Aorta (tissue), 5 donors: Measurements from ENCODE around the gene SRGAP1. TPM values are rescaled to one million over a fixed set of nuclear protein-coding genes. Genes with fewer than 3 reads are reported as not detected.

Experiments
- ATAC-seq: fragments of 200-7000 bp; cut with Tn5 transposase; one replicate; pipeline ENCODE4 v1.9.1; 2022; ENCODE audit warnings: moderate library complexity; ENCODE audit not compliant: low FRiP score
- DNase-seq, 2 donors: peaks; one replicate each; pipeline ENCODE4 v3.0.0-alpha.2; 2020
- H3K27ac ChIP-seq, 2 donors: one replicate each; pipeline ENCODE4 v1.5.1; 2013; ENCODE audit warnings: low read length in 2 of 2, mild to moderate bottlenecking in 2 of 2, moderate library complexity in 2 of 2, control low read depth in 1 of 2, inconsistent platforms in 1 of 2, low read depth in 1 of 2
- H3K27me3 ChIP-seq, 2 donors: one replicate each; pipeline ENCODE4 v1.6.1; 2013; ENCODE audit warnings: control low read depth in 1 of 2, low read length in 1 of 2, mild to moderate bottlenecking in 1 of 2, moderate library complexity in 1 of 2; ENCODE audit not compliant: insufficient read depth in 2 of 2, control insufficient read depth in 1 of 2
- H3K36me3 ChIP-seq, 2 donors: one replicate each; pipeline ENCODE4 v1.6.1; 2013; ENCODE audit warnings: control low read depth in 1 of 2, low read length in 1 of 2, mild to moderate bottlenecking in 1 of 2; ENCODE audit not compliant: insufficient read depth in 2 of 2, control insufficient read depth in 1 of 2
- H3K4me1 ChIP-seq, 2 donors: one replicate each; pipeline ENCODE4 v1.6.1; 2013; ENCODE audit warnings: low read length in 2 of 2, control low read depth in 1 of 2, mild to moderate bottlenecking in 1 of 2, moderate library complexity in 1 of 2; ENCODE audit not compliant: insufficient read depth in 2 of 2, control insufficient read depth in 1 of 2
- H3K4me3 ChIP-seq, 2 donors: one replicate each; pipeline ENCODE4 v1.5.1; 2013; ENCODE audit warnings: low read length in 2 of 2, control low read depth in 1 of 2, mild to moderate bottlenecking in 1 of 2
- H3K9me3 ChIP-seq: one replicate; pipeline ENCODE4 v1.6.1; 2013; ENCODE audit warnings: mild to moderate bottlenecking, low read length; ENCODE audit not compliant: control insufficient read depth
- WGBS, 2 donors: extraction: QIAGEN DNeasy Blood & Tissue Kit; methylation state at CpG; one replicate each; pipeline ENCODE4 v1.1.7; 2013; 5-methylcytosine and 5-hydroxymethylcytosine counted together
- intact Hi-C, 2 donors: fragments of 100-400 bp; cut with DNase I; formaldehyde crosslinking; loops; one replicate each; pipeline versions ENCODE4 v1.14.2 to v1.15.0; 2022
- polyA plus RNA-seq, 2 donors: library from polyadenylated mRNA; stranded (reverse); fragments of 200-250 nt; gene quantifications; one replicate each; pipeline ENCODE4 v1.2.3, GENCODE V29; 2013
- total RNA-seq, 2 donors: library from RNA; stranded (reverse); fragmentation: NEBNext Ultra II Directional; extraction: Animal tissue kit (Norgen Biotek cat#: 25700); gene quantifications; one replicate each; pipeline ENCODE4 v1.2.1, GENCODE V29; 2021
- donor health status: healthy with polysubstance abuse.
- donor health status: Bipolar disorder and iron deficiency.
- donor health status: DM: no; HTN: no; CAD: no.
- donor health status: DM: no; HTN: no; CAD: no.
- donor health status: DM: yes; HTN: yes; CAD: no.

Gene SRGAP1
- total and polyA plus RNA-seq, 4 donors: 0.88 to 15.5 (median 6.0) TPM

GRCh38 chr12:63843254-63843720 is 1.2 kb upstream of the SRGAP1 start:
- H3K4me3 ChIP-seq: peak overlapping the region; percentile 60 to 84
- peak overlapping the region in 1 of 2 donors; percentile 77 for H3K27ac ChIP-seq
- H3K36me3 ChIP-seq: no peaks in the 10 kb centered on the region
- WGBS, 2 donors: 8 to 9% methylated on average over 28 of the region's 28 CpGs
- no peaks in the 10 kb centered on the region for H3K9me3 ChIP-seq
- DNase-seq (no peak), ATAC-seq (no peak)
- H3K27me3 ChIP-seq: no peaks in the 10 kb centered on the region
- no peaks in the 10 kb centered on the region for H3K4me1 ChIP-seq
- intact Hi-C loops: loop anchor here (1.0 to 10.0 kb wide), 4 partner anchors 242 to 382 kb away; partner anchors contain the start of gene KICS2 (in 1 of the 2)

- no peaks in the 10 kb centered on the region for H3K9me3 ChIP-seq
- no peaks in the 10 kb centered on the region for H3K4me1 ChIP-seq
- H3K36me3 ChIP-seq: no peaks in the 10 kb centered on the region
- H3K27me3 ChIP-seq: no peaks in the 10 kb centered on the region
- ATAC-seq (peak; percentile 95), DNase-seq (peak; percentile 94 to 96)
- H3K4me3 ChIP-seq: peak overlapping the region; percentile 60 to 84
- intact Hi-C loops: loop anchor here (1.0 to 10.0 kb wide), 5 partner anchors 241 to 381 kb away; partner anchors contain the start of gene KICS2 (in 2 of the 2)
- WGBS, 2 donors: 0% methylated on average over 63 to 80 of the region's 80 CpGs
- peak overlapping the region; percentile 57 to 73 for H3K27ac ChIP-seq
These were observed 644 bp upstream of the SRGAP1 start for GRCh38 chr12:63843721-63844390.

GRCh38 chr12:63845726-63846125 is 1.2 kb downstream of the SRGAP1 start:
- Histone ChIP-seq H3K27me3 (no peaks in the 10 kb centered on the region), H3K9me3 (no peaks in the 10 kb centered on the region), H3K4me1 (no peaks in the 10 kb centered on the region), H3K4me3 (peak overlapping the region in 1 of 2 donors; percentile 60), H3K27ac (no peak overlapping the region), H3K36me3 (no peaks in the 10 kb centered on the region)
- intact Hi-C loops: loop anchor here in 1 of 2 donors (10.0 kb wide), 2 partner anchors 239 to 379 kb away; partner anchors contain the start of gene KICS2
- DNase-seq (no peak), ATAC-seq (no peak)
- WGBS, 2 donors: 61 to 64% methylated on average over 2 of the region's 2 CpGs

- Histone ChIP-seq H3K27me3 (no peaks in the 10 kb centered on the region), H3K36me3 (no peaks in the 10 kb centered on the region), H3K4me3 (no peak overlapping the region), H3K9me3 (no peaks in the 10 kb centered on the region), H3K27ac (no peak overlapping the region), H3K4me1 (no peaks in the 10 kb centered on the region)
- no peak for DNase-seq
- intact Hi-C loops: loop anchor here in 1 of 2 donors (10.0 kb wide), 2 partner anchors 238 to 378 kb away; partner anchors contain the start of gene KICS2
- WGBS, 2 donors: 94 to 97% methylated on average over 6 of the region's 6 CpGs
- ATAC-seq: no peak
These were observed 1.9 kb downstream of the SRGAP1 start for GRCh38 chr12:63846238-63846967.

- intact Hi-C loops: loop anchor here in 1 of 2 donors (10.0 kb wide), 2 partner anchors 236 to 376 kb away; partner anchors contain the start of gene KICS2
- Histone ChIP-seq H3K4me3 (no peak overlapping the region), H3K36me3 (no peaks in the 10 kb centered on the region), H3K27ac (no peak overlapping the region), H3K4me1 (no peaks in the 10 kb centered on the region), H3K9me3 (no peaks in the 10 kb centered on the region), H3K27me3 (no peaks in the 10 kb centered on the region)
- DNase-seq (no peak), ATAC-seq (no peak)
- 78 to 85% methylated on average over 4 of the region's 4 CpGs for WGBS, 2 donors
These were observed 4.0 kb downstream of the SRGAP1 start for GRCh38 chr12:63848450-63848849.

- intact Hi-C loops: loop anchor here in 1 of 2 donors (10.0 kb wide), 2 partner anchors 236 to 376 kb away; partner anchors contain the start of gene KICS2
- Histone ChIP-seq H3K4me3 (no peak overlapping the region), H3K27me3 (no peaks in the 10 kb centered on the region), H3K27ac (no peak overlapping the region), H3K9me3 (no peaks in the 10 kb centered on the region), H3K36me3 (no peaks in the 10 kb centered on the region), H3K4me1 (no peaks in the 10 kb centered on the region)
- no peak for ATAC-seq
- 95% methylated on average over 1 of the region's 1 CpG for WGBS, 2 donors
- no peak for DNase-seq
These were observed 4.7 kb downstream of the SRGAP1 start for GRCh38 chr12:63849106-63849620.

GRCh38 chr12:63849641-63850040 is 5.1 kb downstream of the SRGAP1 start:
- Histone ChIP-seq H3K4me3 (no peak overlapping the region), H3K27ac (no peak overlapping the region), H3K9me3 (no peaks in the 10 kb centered on the region), H3K36me3 (no peaks in the 10 kb centered on the region), H3K4me1 (no peaks in the 10 kb centered on the region), H3K27me3 (no peaks in the 10 kb centered on the region)
- WGBS, 2 donors: 88 to 93% methylated on average over 4 of the region's 4 CpGs
- intact Hi-C loops: loop anchor here in 1 of 2 donors (10.0 kb wide), 2 partner anchors 235 to 375 kb away; partner anchors contain the start of gene KICS2
- DNase-seq (no peak), ATAC-seq (no peak)

- Histone ChIP-seq H3K36me3 (no peaks in the 10 kb centered on the region), H3K4me3 (no peak overlapping the region), H3K9me3 (no peaks in the 10 kb centered on the region), H3K27me3 (no peaks in the 10 kb centered on the region), H3K4me1 (no peaks in the 10 kb centered on the region), H3K27ac (no peak overlapping the region)
- DNase-seq: no peak
- no peak for ATAC-seq
- intact Hi-C loops: no loop called here
These were observed 9.5 kb downstream of the SRGAP1 start for GRCh38 chr12:63853978-63854377.
